ENCODE data around the gene CCL2. TPM values are rescaled to one million over a fixed set of nuclear protein-coding genes. Genes with fewer than 3 reads are reported as not detected.

The CCL2 gene
- total and polyA plus RNA-seq, 2 experiments from 2014 or later = 1.5 to 18.5 TPM

DNA sequence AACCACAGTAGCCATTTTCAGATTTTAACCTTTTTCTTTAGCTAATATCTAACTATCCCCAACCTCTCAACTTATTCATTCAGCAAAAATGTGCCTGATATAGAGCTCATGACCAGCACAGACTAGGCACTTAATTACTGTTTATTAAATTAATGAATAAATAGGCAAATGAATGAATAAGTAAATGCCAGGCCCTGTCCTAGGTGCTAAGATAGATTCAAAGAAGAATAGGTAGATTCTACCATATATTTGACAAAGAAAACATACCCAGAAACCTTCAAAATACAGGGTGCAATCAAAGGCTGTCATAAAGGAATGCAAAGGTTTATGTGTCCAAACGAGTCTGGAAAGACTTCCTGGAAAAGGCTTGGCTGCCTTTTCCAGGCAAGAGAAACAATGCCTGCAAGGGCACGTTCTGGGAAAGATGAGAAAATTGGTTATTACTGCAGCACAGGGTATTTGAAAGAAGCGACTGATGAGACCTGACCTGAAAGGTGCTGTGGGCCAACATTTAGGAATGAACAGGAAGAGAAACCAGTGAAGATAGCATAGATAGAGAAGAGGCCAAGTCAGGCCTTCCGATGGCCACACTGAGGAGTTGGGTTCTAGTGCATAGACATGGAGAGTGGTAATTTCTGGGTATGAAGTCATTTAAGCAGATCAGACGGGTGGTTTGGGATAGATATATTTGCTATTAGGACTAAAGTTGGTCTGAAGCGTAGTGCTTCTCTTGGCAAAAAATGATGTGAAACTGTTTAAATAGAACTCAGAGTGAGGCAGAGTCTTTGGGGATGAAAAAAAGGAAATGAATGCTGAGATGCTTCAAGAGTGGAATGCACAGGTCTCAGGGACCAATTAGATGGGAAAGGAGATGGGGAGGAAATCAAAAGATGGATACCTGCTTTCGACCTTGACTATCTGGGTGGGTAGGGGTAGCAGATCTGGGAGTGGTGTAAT, 11.4 kb upstream of the CCL2 start:
- H3K4me1 Mint-ChIP-seq = peaks cover 13% of the 10 kb centered on the region
- H3K36me3 Mint-ChIP-seq (ENCODE audit: low read depth) = no peaks in the 10 kb centered on the region
- H2AFZ ChIP-seq = no peak overlapping the region
- DNase-seq (ENCODE audit: low spot score) (no peak), ATAC-seq (no peak)
- no peaks in the 10 kb centered on the region for H3K27me3 ChIP-seq (ENCODE audit: insufficient read depth)
- peaks cover 9% of the 10 kb centered on the region; the same call in 1 of the 2 replicates for H3K9me2 ChIP-seq (ENCODE audit: insufficient read depth)
- no peaks in the 10 kb centered on the region for H3F3A ChIP-seq (replicated peaks; ENCODE audit: low read depth)
- H3K4me3 ChIP-seq = no peak overlapping the region
- no peak overlapping the region for H3K27ac Mint-ChIP-seq
- no peak overlapping the region for H3K27ac ChIP-seq (ENCODE audit: low read depth)
- H4K20me1 ChIP-seq (replicated peaks; ENCODE audit: insufficient read depth) = no peaks in the 10 kb centered on the region
- H3K4me3 Mint-ChIP-seq = no peak overlapping the region
- H3K27me3 Mint-ChIP-seq (ENCODE audit: insufficient read depth, low read depth, poor library complexity) = peaks cover 2% of the 10 kb centered on the region
- H3K36me3 ChIP-seq (ENCODE audit: insufficient read depth) = no peaks in the 10 kb centered on the region
- H3K79me2 ChIP-seq (replicated peaks; ENCODE audit: insufficient read depth) = no peaks in the 10 kb centered on the region
- H3K4me2 ChIP-seq = no peak overlapping the region
- TF ChIP-seq JUNB (IDR thresholded peaks at IDR 0.05; ENCODE audit: unreplicated experiment) = no peak
- TF ChIP-seq STAT1 (IDR thresholded peaks at IDR 0.05; ENCODE audit: unreplicated experiment) = no peak
- TF ChIP-seq, protein P1, sequence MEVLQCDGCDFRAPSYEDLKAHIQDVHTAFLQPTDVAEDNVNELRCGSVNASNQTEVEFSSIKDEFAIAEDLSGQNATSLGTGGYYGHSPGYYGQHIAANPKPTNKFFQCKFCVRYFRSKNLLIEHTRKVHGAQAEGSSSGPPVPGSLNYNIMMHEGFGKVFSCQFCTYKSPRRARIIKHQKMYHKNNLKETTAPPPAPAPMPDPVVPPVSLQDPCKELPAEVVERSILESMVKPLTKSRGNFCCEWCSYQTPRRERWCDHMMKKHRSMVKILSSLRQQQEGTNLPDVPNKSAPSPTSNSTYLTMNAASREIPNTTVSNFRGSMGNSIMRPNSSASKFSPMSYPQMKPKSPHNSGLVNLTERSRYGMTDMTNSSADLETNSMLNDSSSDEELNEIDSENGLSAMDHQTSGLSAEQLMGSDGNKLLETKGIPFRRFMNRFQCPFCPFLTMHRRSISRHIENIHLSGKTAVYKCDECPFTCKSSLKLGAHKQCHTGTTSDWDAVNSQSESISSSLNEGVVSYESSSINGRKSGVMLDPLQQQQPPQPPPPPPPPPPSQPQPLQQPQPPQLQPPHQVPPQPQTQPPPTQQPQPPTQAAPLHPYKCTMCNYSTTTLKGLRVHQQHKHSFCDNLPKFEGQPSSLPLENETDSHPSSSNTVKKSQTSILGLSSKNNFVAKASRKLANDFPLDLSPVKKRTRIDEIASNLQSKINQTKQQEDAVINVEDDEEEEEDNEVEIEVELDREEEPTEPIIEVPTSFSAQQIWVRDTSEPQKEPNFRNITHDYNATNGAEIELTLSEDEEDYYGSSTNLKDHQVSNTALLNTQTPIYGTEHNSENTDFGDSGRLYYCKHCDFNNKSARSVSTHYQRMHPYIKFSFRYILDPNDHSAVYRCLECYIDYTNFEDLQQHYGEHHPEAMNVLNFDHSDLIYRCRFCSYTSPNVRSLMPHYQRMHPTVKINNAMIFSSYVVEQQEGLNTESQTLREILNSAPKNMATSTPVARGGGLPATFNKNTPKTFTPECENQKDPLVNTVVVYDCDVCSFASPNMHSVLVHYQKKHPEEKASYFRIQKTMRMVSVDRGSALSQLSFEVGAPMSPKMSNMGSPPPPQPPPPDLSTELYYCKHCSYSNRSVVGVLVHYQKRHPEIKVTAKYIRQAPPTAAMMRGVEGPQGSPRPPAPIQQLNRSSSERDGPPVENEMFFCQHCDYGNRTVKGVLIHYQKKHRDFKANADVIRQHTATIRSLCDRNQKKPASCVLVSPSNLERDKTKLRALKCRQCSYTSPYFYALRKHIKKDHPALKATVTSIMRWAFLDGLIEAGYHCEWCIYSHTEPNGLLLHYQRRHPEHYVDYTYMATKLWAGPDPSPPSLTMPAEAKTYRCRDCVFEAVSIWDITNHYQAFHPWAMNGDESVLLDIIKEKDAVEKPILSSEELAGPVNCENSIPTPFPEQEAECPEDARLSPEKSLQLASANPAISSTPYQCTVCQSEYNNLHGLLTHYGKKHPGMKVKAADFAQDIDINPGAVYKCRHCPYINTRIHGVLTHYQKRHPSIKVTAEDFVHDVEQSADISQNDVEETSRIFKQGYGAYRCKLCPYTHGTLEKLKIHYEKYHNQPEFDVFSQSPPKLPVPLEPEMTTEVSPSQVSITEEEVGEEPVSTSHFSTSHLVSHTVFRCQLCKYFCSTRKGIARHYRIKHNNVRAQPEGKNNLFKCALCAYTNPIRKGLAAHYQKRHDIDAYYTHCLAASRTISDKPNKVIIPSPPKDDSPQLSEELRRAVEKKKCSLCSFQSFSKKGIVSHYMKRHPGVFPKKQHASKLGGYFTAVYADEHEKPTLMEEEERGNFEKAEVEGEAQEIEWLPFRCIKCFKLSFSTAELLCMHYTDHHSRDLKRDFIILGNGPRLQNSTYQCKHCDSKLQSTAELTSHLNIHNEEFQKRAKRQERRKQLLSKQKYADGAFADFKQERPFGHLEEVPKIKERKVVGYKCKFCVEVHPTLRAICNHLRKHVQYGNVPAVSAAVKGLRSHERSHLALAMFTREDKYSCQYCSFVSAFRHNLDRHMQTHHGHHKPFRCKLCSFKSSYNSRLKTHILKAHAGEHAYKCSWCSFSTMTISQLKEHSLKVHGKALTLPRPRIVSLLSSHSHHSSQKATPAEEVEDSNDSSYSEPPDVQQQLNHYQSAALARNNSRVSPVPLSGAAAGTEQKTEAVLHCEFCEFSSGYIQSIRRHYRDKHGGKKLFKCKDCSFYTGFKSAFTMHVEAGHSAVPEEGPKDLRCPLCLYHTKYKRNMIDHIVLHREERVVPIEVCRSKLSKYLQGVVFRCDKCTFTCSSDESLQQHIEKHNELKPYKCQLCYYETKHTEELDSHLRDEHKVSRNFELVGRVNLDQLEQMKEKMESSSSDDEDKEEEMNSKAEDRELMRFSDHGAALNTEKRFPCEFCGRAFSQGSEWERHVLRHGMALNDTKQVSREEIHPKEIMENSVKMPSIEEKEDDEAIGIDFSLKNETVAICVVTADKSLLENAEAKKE (CRISPR knock-in tag; IDR thresholded peaks at IDR 0.05) = no peak
- no peak for TF ChIP-seq EZH2phosphoT487 (IDR thresholded peaks at IDR 0.05; ENCODE audit: unreplicated experiment)
- TF ChIP-seq ZNF331 (CRISPR knock-in tag; IDR thresholded peaks at IDR 0.05; ENCODE audit: low read depth) = no peak
- TF ChIP-seq, protein P2, sequence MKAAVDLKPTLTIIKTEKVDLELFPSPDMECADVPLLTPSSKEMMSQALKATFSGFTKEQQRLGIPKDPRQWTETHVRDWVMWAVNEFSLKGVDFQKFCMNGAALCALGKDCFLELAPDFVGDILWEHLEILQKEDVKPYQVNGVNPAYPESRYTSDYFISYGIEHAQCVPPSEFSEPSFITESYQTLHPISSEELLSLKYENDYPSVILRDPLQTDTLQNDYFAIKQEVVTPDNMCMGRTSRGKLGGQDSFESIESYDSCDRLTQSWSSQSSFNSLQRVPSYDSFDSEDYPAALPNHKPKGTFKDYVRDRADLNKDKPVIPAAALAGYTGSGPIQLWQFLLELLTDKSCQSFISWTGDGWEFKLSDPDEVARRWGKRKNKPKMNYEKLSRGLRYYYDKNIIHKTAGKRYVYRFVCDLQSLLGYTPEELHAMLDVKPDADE (IDR thresholded peaks at IDR 0.05) = no peak
- no peak for TF ChIP-seq CREB1 (CRISPR knock-in tag; IDR thresholded peaks at IDR 0.05; ENCODE audit: low read depth)
- TF ChIP-seq, protein P3, sequence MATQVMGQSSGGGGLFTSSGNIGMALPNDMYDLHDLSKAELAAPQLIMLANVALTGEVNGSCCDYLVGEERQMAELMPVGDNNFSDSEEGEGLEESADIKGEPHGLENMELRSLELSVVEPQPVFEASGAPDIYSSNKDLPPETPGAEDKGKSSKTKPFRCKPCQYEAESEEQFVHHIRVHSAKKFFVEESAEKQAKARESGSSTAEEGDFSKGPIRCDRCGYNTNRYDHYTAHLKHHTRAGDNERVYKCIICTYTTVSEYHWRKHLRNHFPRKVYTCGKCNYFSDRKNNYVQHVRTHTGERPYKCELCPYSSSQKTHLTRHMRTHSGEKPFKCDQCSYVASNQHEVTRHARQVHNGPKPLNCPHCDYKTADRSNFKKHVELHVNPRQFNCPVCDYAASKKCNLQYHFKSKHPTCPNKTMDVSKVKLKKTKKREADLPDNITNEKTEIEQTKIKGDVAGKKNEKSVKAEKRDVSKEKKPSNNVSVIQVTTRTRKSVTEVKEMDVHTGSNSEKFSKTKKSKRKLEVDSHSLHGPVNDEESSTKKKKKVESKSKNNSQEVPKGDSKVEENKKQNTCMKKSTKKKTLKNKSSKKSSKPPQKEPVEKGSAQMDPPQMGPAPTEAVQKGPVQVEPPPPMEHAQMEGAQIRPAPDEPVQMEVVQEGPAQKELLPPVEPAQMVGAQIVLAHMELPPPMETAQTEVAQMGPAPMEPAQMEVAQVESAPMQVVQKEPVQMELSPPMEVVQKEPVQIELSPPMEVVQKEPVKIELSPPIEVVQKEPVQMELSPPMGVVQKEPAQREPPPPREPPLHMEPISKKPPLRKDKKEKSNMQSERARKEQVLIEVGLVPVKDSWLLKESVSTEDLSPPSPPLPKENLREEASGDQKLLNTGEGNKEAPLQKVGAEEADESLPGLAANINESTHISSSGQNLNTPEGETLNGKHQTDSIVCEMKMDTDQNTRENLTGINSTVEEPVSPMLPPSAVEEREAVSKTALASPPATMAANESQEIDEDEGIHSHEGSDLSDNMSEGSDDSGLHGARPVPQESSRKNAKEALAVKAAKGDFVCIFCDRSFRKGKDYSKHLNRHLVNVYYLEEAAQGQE (IDR thresholded peaks at IDR 0.05; ENCODE audit: unreplicated experiment) = no peak
- no peak for TF ChIP-seq NANOG (IDR thresholded peaks at IDR 0.05; ENCODE audit: borderline replicate concordance)
- TF ChIP-seq EZH2 (IDR thresholded peaks at IDR 0.05; ENCODE audit: low read depth, unreplicated experiment) = no peak
- TF ChIP-seq POLR2AphosphoS5 (IDR thresholded peaks at IDR 0.05; ENCODE audit: low read depth) = no peak
- no peak for TF ChIP-seq ZNF114 (CRISPR knock-in tag; IDR thresholded peaks at IDR 0.05)
- TF ChIP-seq, protein P4, sequence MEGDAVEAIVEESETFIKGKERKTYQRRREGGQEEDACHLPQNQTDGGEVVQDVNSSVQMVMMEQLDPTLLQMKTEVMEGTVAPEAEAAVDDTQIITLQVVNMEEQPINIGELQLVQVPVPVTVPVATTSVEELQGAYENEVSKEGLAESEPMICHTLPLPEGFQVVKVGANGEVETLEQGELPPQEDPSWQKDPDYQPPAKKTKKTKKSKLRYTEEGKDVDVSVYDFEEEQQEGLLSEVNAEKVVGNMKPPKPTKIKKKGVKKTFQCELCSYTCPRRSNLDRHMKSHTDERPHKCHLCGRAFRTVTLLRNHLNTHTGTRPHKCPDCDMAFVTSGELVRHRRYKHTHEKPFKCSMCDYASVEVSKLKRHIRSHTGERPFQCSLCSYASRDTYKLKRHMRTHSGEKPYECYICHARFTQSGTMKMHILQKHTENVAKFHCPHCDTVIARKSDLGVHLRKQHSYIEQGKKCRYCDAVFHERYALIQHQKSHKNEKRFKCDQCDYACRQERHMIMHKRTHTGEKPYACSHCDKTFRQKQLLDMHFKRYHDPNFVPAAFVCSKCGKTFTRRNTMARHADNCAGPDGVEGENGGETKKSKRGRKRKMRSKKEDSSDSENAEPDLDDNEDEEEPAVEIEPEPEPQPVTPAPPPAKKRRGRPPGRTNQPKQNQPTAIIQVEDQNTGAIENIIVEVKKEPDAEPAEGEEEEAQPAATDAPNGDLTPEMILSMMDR (conservative IDR thresholded peaks at IDR 0.05; ENCODE audit: low read depth in 2 of 2) = no peak
- peaks cover 14% of the 10 kb centered on the region for H3K4me1 ChIP-seq (ENCODE audit: insufficient read depth)
- no peaks in the 10 kb centered on the region for H3K9me3 Mint-ChIP-seq

Data from GM23338 (cell line).